NCI-H2171 treated with DMSO at 0.1 percent for 48 hours (cell line): ENCODE results near the gene CDC25A.

ENCODE experiments used
- DNase-seq: peaks from one replicate; lab custom pipeline; 2025; lab: John Stamatoyannopoulos, UW

Gene CDC25A

DNA sequence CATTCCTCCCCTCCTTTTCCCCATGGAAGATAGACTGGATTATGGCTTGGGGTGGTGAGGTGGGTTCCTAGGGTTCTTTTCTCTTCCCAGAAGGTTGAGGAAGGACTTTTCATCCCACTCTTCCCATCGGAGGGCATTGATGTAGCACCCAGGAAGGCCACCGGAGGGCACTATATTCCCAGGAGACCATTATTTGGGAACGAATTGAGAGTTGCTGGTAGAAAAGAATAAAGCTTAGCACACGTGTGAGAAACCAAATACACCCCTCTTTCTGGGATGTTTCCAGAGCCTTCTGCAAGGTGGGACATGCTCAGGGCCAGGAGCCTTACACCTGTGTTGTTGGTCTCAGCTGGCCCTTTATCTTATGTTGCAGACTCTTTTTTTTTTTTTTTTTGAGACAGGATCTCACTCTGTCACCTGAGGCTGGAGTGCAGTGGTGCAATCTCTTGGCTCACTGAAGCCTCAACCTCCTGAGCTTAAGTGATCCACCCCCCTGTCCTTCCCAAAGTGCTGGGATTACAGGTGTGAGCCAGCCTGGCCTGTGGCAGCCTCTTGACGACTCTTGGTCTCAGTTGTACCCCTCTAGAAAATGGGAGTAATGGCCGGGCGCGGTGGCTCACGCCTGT is 6.3 kb upstream of the CDC25A start:
- DNase-seq, result peak; percentile 67

DNA sequence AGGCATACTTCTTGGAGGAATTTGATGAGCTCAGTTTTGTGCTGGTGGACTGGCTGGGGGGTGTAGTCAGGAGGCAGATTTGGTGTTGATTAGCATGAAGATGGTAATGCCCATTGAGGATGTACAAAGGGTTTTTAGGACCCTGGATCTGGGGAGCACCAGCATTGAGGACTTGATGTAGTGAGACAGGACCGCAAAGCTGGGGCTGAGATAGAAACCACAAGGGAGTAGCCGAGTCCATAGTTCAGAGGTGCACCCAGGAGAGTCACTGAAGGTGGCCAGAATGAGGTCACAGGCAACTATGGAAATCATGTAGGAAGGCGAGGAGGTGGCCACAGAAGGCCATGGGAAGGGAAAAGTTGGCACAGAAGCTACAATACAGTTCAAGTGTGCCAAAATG is 2.7 kb upstream of the CDC25A start:
- no peak for DNase-seq

DNA sequence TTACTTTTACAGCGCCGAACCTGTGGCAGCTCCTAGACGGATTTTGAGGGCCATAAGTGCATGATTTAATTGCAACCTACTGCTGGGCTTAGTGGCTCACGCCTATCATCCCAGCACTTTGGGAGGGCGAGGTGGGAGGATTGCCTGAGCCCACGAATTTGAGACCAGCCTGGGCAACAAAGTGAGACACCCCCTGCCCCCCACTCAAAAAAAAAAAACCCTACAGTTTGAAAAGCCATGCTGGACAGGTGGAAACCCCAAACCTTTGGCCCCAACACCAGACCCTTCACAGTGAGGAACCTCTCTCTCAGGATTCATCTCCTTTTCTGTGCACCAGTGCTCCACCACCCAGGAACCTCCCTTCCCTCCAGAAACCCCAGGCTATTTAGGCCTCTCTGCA is 1.1 kb upstream of the CDC25A start:
- no peak for DNase-seq

DNA sequence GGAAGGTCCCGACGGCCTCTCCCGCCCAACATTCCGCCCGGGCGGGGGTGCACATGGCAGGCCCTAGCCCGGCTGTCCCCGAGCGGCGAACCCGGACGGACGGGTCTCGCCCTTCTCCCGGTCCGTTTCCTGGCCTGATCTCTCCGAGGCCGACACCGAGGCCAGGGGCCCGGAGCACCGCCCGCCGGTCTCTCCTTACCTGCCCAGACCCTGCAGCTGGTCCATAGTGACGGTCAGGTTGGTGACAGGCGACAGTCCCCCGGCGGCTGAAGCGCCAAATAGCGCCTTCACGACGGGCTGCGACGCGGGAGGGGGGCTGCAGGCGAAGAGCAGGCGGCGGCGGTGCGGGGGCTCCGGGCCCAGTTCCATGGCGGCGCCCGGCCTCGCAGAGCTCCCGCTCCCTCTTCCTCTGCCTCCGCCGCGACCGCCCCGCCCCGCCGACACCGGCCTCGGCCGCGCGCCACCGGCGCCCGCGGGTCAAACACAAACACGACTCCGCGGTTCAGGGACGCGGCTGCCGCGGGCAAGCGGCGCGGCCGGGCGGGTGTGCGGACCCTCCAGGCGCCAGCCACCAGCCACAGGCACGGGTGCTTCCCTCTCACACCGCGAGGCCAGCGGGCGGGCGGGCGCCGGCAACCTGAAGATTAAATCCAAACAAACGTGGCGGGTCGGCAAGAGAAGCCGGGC is 495 bp downstream of the CDC25A start:
- peak; percentile 6 for DNase-seq

DNA sequence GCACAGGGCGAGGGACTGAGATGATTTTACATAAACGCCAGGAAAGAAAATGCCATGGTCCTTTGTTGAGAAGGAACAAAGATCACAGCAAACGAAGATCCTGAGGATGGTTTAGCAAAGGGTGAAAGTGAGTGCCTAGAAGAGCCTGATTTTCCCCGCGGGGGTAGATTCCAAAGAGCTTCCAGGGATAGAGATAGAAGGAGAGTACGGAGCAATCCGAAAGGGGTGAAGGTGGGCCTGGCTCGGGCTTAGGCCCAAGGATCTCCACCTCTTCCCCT is 977 bp downstream of the CDC25A start:
- no peak for DNase-seq

DNA sequence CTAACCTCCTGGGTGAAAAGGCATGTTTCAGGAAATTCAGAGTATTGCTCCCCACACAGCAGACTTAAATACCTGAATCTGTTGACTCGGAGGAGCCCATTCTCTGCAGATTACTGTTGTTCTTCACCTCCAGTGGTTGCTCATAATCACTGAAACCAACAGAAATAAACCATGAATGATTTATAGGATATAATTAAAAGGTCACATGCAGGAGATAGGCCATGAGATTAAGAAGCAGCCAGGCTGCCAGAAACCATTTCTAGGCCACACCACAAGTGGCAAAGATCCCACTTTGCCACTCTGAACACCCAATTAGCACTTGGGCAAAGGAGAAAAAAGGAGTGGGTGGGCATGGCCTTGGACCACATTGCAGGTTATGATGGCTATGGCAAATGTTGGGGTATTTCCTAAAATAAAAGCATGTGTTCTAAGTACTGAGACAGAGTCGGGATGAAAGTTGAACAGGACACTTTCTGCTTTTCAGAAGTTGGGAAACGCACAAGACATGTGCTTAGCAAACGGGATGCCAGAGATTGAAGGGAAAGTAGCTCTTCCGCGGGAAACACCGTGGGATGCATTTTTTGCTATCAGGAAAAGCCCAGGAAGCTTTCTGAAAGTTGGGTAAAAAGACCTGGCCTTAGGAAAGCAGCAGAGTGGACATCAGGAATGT is 1.5 kb downstream of the CDC25A start:
- DNase-seq, result no peak

DNA sequence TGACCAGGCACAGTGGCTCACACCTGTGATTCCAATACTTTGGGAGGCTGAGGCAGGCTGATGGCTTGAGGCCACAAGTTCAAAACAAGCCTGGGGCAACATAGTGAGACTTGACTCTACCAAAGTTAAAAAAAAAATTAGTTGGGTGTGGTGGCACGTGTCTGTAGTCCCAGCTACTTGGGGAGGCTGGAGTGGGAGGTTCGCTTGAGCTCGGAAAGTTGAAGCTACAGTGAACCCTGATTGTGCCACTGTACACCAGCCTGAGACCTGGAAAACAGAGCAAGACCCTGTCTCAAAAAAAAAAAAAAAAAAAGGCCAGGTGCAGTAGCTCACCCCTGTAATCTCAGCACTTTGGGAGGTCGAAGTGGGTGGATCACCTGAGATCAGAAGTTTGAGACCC is 3.1 kb downstream of the CDC25A start:
- DNase-seq, result no peak

DNA sequence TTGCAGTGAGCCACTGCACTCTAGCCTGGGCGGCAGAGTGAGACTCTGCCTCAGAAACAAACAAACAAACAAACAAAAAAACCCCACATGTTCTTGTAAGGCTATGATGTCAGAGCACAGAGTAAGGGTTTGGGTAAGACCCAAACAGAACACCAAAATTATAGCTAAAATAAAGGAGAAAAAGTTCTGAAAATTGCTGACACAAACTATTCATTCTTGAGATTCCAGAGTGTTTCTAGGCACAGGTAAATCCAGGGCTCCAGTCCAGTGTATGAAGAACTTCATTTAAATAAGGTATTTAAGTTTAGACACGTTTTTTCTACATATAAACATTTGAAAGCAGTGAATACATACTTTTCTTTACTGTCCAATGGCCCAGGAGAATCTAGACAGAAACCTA is 3.9 kb downstream of the CDC25A start:
- no peak for DNase-seq

DNA sequence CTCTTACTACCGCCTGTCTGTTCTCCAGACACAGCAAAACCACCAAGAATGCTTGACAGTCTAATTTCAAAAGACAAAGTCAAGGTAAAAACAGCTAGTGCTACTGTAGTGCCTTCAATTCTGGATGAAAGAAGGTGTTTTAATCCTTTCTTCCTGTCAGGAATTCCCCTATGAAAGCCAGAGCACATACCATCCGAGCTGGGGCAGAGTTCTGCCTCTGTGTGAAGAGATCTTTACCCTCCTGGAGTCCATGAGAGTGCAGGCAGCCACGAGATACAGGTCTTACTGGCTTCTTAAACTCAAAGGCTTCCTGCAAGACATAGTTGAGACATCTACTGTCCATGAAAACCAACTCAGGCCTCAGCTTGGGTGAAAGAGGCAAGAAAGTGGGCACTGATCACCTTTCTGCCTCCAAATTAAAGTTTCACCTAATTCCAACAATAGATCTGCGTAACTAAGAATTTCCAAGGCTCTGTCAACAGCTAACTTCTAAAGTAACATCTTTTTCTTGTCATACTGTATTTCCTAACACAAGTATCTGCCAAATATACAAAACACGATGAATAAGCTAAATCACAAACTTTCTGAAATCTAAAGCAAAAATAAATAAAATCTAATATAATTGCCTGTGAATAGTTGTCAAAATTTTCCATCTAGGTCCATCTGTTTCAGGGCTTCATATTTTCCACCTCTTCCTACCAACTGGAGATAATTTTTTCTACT is 7.5 kb downstream of the CDC25A start:
- DNase-seq, result no peak

DNA sequence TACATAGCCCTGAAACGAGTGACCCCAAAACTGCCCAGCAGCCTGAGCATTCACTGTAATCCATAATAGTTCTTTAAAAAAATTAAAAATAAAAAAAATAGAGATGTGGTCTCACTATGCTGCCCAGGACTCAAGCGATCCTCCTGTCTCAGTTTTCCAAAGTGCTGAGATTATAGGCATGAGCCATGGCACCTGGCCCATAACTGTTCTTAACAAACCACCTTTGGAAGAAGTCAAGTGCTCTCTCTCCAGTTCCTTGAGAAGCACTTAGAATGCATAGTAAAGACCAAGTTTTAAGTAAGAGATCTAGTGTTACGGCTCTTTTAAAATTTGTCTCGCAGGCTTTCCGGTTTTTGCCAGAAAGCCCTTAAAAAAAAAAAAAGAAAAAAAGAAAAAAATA is 8.2 kb downstream of the CDC25A start:
- DNase-seq, result no peak

DNA sequence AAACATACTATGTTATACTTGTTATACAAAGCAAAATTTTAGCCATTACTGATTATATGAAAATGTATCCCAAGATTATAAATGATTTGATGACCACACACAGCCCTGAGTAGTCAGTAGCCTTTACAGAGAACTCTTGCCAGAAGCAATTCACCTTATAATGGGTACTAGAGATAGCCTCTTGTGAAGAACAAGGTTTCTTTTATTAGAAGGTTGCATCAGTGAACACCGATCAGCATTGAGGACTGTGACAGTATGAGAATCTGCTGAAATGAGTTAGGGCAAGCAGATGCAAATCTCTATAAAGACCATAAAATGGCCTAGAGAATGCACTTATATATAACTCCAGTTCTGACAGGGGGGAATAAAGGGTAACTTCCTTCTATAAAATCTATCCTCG is 10.1 kb downstream of the CDC25A start:
- DNase-seq, result no peak

DNA sequence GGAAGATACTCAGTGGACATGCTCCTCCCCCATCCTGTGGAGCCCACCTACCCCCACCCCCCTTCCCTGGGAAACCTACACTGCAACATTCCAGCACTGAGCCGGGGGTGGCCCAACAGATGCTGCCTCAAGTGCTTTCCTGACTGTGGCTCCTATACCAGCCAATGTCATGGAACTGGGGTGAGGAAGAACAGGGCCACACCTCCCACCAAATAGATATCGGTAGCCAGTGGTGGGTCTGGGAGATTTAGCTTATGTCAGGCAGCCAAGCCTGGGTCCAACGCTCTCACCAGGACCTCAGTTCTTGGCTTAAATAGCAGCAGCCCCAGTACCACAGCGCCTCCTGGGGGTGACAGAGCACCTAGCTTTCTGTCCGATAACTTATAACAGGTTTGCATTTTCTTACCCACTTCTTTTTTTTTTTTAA is 30.3 kb downstream of the CDC25A start:
- DNase-seq, result no peak

DNA sequence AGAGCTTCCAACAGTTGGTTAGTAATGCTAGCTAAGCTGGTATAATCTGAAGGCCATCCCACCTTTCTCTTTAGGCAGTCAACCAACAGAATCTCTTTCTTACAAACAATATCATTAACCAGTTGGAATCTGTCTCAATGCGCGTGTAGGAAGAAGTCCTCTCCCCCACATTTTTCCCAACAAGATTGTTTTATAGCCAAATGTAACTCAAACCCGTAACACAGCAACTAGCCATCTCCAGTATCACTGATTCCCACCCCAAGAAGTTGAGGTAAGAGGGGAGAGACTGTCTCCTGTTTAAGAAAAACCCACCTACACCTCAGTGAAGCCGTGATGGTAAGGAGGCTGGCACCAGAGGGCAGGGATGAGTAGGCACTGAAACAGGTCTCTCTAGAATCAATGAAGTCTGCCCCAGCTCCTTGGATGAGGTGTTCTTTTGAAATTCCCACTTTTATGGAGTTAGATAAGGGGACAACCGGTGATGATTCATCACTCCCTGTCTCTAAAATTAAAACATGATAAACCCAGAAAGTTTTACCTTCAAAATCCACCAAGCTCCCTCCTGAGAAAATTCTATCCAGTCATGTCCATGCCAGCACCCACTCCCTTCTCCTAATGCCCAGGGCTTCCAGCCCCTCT is 30.9 kb downstream of the CDC25A start:
- DNase-seq, result no peak

DNA sequence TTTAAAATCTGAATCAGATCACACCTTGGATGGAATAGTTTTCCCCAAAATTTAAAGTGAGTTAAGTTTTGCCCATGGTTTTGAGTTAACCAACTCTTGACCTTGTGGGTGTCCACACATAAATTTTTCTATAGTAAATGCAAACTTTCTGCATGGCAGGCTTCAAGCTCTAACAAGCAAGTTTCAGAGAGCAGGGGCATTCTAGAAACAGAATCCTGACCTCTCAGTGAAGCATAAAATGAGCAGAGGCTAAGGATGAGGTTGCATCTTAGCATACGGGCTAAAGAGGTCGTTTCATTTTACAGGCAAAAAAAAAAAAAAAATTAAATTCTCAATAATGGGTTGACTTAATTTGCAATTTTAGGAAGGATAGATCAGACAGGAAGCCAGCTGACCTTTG is 32.1 kb downstream of the CDC25A start:
- DNase-seq, result no peak

DNA sequence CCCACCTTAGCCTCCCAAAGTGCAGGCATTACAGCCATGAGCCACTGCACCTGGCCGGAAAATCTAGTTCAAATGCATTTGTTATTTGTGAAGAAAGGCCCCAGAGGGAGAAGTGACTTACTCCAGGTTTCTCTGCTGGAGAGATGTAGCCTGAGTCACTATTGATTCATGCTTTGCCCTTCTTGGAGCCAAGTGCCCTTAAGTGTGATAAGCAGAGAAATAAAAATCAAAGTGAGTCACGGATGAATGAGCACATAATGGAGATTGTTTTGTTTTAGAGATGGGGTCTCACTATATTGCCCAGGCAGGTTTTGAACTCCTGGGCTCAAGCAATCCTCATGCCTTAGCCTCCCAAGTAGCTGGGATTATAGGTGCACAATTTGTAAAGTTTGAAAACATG is 33.1 kb downstream of the CDC25A start:
- DNase-seq, result no peak

DNA sequence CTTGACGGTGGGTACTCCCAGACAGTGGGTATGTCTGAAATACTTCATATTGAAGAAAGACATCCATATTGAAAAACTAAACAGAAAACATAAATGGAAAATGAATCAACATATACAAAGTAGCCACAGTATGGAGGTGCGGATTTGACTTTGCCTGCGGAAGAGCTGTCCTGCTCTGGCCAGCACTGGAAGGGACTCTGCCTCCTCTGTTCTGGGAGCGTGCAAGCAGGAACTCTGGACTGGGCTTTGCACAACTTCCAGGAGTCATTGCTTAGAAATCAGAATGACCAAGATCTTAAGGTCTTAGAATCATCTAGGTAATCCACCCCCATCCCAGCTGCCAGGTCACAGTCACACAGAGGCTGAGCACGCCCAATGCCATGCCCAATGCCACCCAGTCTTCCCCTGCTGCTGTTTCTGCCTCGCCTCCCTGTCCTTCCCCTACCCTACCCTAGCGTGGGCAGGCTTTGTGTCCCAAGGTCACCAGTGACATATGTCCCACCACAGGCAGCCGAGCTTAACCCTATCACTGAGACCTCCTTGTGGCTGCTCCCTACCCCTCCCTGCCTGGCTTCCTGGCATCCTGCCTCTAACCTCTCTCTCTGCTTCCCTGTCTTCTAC is 36.3 kb downstream of the CDC25A start:
- no peak for DNase-seq

DNA sequence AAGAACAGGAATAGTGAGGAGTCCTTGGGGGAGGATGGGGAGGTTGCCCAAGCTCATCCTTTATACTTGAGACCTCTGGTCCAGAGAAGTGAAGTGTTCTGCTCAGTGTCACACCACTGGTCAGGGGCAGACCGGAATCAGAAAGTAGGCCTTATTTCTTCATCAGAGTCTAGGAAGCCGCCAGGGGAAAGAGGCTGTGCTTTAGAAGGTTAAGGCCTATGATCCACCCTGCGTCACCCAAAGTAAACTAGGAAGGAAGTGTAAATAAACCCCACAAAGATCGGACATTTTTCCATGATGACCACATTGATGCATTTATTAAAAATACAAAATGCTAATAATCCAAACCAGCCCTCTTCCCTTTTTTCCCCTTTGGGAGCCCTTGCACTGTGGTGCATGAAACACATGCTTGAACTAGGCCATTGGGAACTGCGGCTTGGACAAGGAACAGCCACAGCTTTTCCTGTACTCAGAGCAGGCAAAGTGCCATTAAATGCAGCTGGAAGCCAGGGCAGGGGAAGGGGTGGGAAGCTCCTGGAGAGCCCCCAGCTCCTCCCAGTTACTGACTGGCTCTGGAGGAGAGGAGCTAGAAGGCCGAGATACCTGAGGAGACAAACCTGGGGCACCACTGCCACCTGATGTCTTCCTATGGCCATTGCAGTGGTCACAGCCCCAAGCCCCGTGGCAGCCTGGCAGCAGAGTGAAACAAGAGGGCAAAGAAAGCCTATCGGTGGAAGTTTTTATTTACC is 37.0 kb downstream of the CDC25A start:
- peak; percentile 52 for DNase-seq

DNA sequence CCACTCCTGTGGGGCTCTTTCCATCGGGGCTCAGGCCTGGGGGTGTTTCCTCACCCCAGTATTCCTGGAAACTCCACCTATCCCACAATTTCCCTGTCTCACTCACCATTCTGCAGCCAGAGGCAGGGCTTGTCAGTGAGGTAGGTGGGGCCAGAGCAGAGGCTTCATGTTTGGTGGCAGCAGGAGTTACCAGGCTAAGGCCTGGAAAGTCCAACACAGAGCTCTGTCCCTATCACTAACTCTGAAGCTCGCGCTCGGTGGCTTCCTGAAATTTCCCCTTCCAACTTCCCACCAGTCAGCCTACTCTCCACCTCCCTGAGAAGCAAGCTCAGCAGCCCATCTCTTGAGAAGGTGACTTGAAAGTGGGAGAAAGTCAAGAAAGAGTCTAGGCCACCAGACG is 44.2 kb downstream of the CDC25A start:
- no peak for DNase-seq

DNA sequence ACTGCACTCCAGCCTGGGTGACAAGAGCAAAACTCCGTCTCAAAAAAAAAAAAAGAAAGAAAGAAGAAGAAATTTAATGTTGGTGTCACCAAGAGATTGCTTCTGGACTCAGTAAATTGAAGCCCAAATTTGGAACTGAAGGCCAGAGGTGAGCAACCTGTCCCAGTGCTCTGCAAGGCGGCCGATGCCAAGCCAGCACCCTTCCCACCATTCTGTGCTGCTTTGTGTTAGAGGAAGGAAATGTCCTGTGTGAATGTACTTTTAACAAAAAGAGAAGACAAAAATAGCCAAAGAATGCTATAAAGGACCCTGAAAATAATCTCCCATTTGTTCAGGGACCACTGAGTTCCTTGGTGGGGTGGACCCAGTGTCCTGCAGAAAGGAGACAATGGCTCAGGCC is 44.6 kb downstream of the CDC25A start:
- no peak for DNase-seq

DNA sequence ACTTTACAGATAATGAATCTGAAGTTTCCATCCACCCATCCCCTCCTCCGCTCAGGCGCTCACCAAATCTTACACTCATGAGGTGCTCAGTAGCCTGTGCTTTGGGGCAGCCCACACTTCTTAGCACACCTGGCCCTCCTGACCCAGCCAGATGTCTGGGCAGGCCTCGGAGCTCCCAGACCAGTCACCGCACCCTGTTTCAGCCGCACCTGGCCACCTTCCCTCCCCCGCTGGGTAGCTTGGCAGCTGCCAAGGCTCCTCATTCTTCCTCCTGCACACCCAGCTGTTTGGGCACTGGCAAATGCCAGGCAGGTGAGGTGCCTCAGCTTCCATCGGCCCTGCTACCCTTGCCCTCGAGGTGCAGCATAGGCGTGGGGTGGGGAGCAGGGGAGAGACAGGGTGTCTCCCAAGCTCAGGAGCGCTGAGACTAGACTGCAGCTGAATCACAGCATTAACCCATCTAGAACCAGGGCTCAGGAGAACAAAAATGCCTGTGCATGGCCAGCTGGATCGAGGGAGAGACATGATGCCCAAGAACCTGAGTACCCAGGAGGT is 45.8 kb downstream of the CDC25A start:
- DNase-seq, result peak; percentile 14

DNA sequence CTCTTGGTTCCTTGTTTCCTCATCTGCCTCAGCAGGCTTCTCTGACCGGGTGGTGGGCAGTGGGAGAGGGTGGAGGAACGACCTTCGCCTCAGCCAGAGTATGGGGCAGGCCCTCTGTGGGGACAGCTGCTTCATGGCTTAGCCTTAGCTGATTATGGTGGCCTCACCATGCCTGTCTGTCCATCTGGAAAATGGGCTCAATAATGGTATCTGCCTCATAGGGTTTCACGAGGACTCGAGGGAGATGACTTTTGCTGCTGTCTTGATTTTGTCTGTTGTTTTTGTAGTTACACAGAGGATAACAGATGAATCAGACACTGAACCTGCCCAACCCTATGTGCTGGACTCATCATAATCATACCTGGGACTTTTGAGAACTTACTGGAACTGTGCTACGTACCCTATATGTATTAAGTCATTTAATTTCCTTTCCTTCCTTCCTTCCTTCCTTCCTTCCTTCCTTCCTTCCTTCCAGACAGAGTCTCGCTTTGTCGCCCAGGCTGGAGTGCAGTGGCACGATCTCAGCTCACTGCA is 46.5 kb downstream of the CDC25A start:
- no peak for DNase-seq
